Measurements from ENCODE around the gene ALMS1.
"Not testable (repeated sequence)": the region's sequence is repeated elsewhere in the genome, so short reads cannot be mapped to it uniquely, and the experiment has no call there.

Gene ALMS1

DNA sequence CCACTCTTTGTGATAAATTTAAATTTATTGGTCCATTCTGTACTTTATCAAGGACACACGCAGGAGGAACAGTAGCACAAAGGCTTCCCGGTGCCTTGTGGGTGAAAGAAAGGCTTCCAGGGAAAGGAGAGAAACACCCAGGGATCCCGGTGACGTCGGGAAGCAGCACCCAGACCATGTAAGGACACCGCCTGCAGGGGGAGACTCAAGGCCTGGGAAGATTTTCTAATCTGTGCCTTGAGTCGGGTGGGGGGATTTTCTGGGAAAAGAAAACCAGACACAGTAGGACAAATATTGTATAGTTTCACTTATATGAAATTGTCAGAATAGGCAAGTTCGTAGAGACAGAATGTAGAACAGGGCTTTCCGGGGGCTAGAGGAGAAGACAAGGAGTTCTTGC, 239.0 kb downstream of the ALMS1 start:
- not testable (repeated sequence) for DNase-seq (ENCODE audit: low read depth)

- DNase-seq (ENCODE audit: low read depth) = not testable (repeated sequence)
Measured at GRCh38 chr2:73626237-73626636, 240.6 kb downstream of the ALMS1 start.

GRCh38 chr2:73628493-73628892, 242.9 kb downstream of the ALMS1 start:
- not testable (repeated sequence) for DNase-seq (ENCODE audit: low read depth)

- DNase-seq (ENCODE audit: low read depth) = not testable (repeated sequence)
Measured at GRCh38 chr2:73630662-73631266, 245.1 kb downstream of the ALMS1 start.

DNA sequence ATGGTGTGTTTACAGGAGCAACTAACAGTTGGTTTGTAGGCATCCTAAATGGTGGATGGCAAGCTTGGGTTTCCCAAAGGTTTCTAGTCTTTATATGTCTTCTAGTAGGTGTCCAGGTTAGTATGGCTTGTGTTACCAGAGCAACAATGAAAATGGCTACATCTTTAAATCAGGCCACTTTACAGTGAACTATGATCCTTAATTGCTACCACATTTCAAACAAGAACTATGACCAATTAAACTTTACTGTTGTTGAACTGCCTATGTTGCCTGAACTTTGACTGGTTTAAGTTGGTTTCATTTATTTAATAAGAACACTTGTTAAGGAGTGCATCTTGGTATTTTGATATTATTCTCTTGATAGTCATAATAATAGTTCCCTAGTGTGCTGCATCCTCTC, 251.3 kb downstream of the ALMS1 start:
- DNase-seq (ENCODE audit: low read depth) = not testable (repeated sequence)

DNA sequence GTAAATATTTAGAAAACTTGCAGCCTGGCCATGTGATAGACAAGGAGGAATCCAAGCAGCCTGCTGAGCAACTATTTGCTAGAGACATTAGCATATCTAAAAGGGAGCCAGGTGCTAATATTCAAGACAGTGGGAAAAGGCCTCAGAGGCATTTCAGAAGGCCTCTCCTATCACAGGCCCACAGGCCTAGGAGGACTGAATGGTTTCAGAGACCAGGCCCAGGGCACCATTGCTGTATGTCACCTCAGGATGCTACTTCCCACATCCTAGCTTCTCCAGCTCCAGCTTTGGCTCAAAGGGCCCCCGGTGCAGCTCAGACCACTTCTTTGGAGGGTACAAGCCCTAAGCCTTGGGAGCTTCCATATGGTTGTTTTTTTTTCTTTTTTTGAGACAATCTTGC, 252.8 kb downstream of the ALMS1 start:
- DNase-seq (ENCODE audit: low read depth) = no peak

GRCh38 chr2:73640511-73640911, 254.9 kb downstream of the ALMS1 start:
- DNase-seq (ENCODE audit: low read depth) = no peak

DNA sequence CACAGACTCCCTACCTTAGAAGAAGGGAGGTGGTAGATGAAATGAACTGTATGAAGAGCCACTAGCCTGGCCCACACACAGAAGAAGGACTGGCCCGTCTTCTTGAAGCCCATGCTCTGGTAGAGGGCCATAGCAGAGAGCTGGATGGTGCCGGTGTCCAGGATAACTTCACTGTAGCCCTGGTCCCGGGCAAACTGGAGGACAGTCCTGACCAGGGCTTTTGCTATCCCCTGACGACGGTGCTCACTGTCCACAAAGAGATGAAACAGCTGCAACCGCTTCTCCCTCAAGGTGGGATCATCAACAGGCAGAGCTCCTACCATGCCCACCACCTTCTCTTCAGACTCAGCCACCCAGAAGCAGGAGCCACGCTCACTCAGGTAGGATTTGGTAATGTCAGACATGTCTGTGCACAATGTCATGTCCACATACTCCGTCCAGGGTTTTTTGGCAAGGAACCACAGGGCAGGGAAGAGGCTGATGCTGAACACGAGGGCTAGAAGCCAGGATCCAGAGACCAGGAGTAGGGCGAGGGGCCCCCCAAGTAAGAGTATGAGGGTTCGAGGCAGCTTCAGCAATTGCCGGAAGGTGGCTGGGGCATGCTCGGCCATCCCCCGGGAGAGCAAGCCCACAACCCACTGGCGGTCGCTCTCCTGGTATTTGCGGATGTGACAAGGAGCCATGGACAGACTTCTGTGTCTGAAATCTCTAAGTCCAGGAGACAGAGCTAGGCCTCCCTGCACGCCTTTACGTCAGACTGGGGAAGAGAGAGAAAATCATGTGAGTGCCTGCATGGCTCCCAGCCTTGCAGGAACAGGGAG, 255.5 kb downstream of the ALMS1 start:
- DNase-seq (ENCODE audit: low read depth) = no peak

DNA sequence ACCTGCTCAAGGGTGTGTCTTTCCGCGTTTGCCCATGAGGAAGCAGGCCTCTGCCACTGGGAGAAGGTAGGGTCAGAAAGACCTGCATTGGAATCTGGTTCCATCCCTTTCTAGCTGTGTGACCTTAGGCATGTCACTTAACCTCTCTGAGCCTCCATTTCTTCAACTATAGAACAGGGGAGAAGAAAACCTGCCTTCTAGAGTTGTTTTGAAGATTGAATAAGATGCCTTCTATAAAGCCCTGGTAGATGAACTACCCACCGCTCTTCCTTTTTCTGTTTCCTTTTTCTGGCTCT, 256.1 kb downstream of the ALMS1 start:
- DNase-seq (ENCODE audit: low read depth) = no peak

- DNase-seq (ENCODE audit: low read depth) = no peak
Measured at GRCh38 chr2:73642338-73643018, 256.8 kb downstream of the ALMS1 start, which contains the start of gene NAT8. Gene NAT8, minus strand, starts transcription at chr2:73642422. Its CDS starts 794 bp downstream, at chr2:73641628.

DNA sequence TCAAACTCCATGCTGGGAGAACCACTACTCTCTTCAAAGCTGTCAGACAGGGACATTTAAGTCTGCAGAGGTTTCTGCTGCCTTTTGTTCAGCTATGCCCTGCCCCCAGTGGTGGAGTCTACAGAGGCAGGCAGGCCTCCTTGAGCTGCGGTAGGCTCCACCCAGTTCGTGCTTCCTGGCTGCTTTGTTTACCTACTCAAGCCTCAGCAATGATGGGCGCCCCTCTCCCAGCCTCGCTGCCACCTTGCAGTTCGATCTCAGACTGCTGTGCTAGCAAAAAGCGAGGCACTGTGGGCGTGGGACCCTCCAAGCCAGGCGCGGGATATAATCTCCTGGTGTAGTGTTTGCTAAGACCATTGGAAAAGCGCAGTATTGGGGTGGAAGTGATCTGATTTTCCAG, 262.1 kb downstream of the ALMS1 start:
- not testable (repeated sequence) for DNase-seq (ENCODE audit: low read depth)

DNA sequence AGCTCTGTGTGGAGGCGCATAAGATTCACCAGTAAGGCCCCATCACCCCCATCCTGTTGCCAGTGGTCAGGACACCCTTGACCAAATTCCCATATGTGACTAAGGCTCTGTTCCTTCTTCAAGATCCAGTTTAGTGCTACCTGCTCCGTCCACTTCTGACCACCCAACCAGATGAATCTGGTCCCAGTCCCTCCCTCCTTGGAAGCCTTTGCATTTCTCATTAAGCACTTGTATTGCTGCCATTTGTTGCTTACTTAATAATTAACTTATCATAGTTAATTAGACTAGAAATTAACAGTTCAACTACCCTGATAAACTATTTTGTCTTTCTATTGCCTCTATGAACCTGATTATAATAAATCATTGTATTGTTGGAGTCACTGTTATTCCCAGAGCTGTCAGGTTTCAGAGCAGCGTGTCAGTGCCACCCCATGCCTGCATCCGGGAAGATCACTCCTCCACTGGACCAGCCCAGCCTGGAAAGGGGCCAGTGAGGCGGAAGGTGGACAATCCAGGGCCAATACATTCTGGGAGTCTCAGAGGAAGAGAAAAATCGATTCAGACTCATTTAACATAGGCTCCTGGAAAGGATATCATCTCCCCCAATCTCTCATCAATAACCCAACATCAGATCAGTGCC, 266.1 kb downstream of the ALMS1 start:
- no peak for DNase-seq (ENCODE audit: low read depth)

GRCh38 chr2:73652348-73652747, 266.7 kb downstream of the ALMS1 start:
- DNase-seq (ENCODE audit: low read depth) = no peak

DNA sequence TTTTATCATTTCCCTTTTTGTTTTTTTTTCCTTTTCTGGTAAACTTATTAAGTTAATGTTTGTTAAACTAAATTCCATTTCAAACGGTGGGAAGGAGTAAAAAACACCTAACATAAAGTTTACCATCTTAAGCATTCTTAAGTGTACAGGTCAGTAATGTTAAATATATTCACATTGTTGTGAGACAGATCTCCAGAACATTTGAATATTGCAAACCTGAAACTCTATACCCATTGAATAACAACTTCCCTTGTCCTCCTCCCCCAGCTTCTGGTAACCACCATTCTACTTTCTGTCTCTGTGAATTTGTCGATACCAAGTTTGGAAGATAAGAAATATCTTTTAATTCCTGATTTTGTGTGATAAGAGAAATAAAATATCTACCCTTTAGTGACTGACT, 268.5 kb downstream of the ALMS1 start:
- DNase-seq (ENCODE audit: low read depth) = no peak

Measured in HS-27A (cell line).